ENCODE results near the gene ANAPC1. TPM values are rescaled to one million over a fixed set of nuclear protein-coding genes. Genes with fewer than 3 reads are reported as not detected.
"Not testable (repeated sequence)": the region's sequence is repeated elsewhere in the genome, so short reads cannot be mapped to it uniquely, and the experiment has no call there.

Gene ANAPC1
- total and polyA plus RNA-seq, 2 donors (not counting 1 experiment from before 2014, with no cell fraction given), result 16.4 to 69.3 TPM

GRCh38 chr2:111912547-111912946, 28.6 kb upstream of the ANAPC1 start:
- ATAC-seq (ENCODE audit: low read depth), result no peak
- Histone ChIP-seq H3K4me3 (ENCODE audit: control extremely low read depth in 1 of 5, extremely low read depth in 1 of 5, insufficient read depth in 1 of 5, low read depth in 2 of 5, low read length in 4 of 5) (no peak overlapping the region), H3K4me2 (replicated peaks; ENCODE audit: low read depth, low read length, poor library complexity, severe bottlenecking) (no peak overlapping the region), H3K79me2 (ENCODE audit: control insufficient read depth, insufficient read depth, low read length) (no peaks in the 10 kb centered on the region), H3K36me3 (replicated peaks in 1 of 2; ENCODE audit: control extremely low read depth in 1 of 2, control insufficient read depth in 1 of 2, extremely low read depth in 1 of 2, insufficient read depth in 2 of 2, low read length in 1 of 2) (no peaks in the 10 kb centered on the region), H3K27ac (ENCODE audit: low read length in 2 of 2) (no peak overlapping the region), H3K27me3 (replicated peaks in 1 of 4; ENCODE audit: control extremely low read depth in 1 of 4, control insufficient read depth in 3 of 4, insufficient read depth in 4 of 4, low read length in 3 of 4) (no peaks in the 10 kb centered on the region), H3K9me3 (ENCODE audit: control extremely low read depth in 1 of 3, control insufficient read depth in 2 of 3, insufficient read depth in 1 of 3, low read length in 2 of 3) (no peaks in the 10 kb centered on the region), H3K9ac (ENCODE audit: low read length) (no peak overlapping the region), H2AFZ (ENCODE audit: insufficient read depth, low read depth, low read length, poor library complexity, severe bottlenecking) (no peak overlapping the region), H4K20me1 (ENCODE audit: control insufficient read depth, insufficient read depth, low read length, poor library complexity, severe bottlenecking) (no peaks in the 10 kb centered on the region), H3K4me1 (ENCODE audit: control insufficient read depth in 2 of 2, insufficient read depth in 2 of 2, low read length in 2 of 2) (no peaks in the 10 kb centered on the region)
- no peak overlapping the region for H3K4me3 Mint-ChIP-seq
- no peaks in the 10 kb centered on the region for H3K4me1 Mint-ChIP-seq
- TF ChIP-seq, protein P1, sequence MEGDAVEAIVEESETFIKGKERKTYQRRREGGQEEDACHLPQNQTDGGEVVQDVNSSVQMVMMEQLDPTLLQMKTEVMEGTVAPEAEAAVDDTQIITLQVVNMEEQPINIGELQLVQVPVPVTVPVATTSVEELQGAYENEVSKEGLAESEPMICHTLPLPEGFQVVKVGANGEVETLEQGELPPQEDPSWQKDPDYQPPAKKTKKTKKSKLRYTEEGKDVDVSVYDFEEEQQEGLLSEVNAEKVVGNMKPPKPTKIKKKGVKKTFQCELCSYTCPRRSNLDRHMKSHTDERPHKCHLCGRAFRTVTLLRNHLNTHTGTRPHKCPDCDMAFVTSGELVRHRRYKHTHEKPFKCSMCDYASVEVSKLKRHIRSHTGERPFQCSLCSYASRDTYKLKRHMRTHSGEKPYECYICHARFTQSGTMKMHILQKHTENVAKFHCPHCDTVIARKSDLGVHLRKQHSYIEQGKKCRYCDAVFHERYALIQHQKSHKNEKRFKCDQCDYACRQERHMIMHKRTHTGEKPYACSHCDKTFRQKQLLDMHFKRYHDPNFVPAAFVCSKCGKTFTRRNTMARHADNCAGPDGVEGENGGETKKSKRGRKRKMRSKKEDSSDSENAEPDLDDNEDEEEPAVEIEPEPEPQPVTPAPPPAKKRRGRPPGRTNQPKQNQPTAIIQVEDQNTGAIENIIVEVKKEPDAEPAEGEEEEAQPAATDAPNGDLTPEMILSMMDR (IDR thresholded peaks at IDR 0.05), result no peak
- TF ChIP-seq EZH2 (IDR thresholded peaks at IDR 0.05; ENCODE audit: borderline replicate concordance, insufficient read depth, low read depth, low read length, poor library complexity, severe bottlenecking), result no peak
- CTCF ChIA-PET, result no interaction called here
- no CpG with 5 or more reads among the region's 2 CpGs for WGBS (ENCODE audit: insufficient coverage)
- intact Hi-C loops (cut with micrococcal nuclease), result no loop called here
- DNase-seq, result no peak
- H3K27ac Mint-ChIP-seq, result no peak overlapping the region
- POLR2A ChIA-PET, result no interaction called here
- no peaks in the 10 kb centered on the region for H3K27me3 Mint-ChIP-seq
- no peaks in the 10 kb centered on the region for H3K9me3 Mint-ChIP-seq (ENCODE audit: insufficient read depth)

DNA sequence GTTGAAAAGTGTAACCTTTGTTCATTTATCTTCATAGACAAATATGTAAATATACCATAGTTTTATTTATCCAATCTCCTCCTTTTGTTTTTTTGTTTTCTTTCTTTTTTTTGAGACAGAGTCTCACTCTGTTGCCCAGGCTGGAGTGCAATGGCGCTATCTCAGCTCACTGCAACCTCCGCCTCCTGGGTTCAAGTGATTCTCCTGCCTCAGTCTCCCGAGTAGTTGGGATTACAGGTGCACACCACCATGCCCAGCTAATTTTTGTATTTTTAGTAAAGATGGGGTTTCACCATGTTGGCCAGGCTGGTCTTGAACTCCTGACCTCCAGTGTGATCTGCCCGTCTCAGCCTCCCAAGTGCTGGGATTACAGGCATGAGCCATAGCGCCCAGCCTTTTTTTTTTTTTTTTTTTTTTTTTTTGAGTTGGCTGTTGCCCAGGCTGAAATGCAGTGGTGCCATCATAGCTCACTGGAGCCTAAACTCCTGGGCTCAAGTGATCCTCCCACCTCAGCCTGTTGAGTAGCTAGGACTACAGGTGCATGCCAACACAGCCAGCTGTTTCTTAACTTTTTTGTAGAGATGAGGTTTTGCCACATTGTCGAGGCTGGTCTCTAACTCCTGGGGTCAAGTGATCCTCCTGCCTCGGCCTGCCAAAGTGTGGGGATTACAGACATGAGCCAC, 27.4 kb upstream of the ANAPC1 start:
- H3K4me2 ChIP-seq (replicated peaks; ENCODE audit: low read depth, low read length, poor library complexity, severe bottlenecking); POLR2A ChIA-PET; H3K27ac ChIP-seq (ENCODE audit: low read length in 2 of 2); H3K27me3 Mint-ChIP-seq; H3K27ac Mint-ChIP-seq; H3K9ac ChIP-seq (ENCODE audit: low read length); H3K4me3 ChIP-seq (ENCODE audit: control extremely low read depth in 1 of 5, extremely low read depth in 1 of 5, insufficient read depth in 1 of 5, low read depth in 2 of 5, low read length in 4 of 5); DNase-seq; ATAC-seq (ENCODE audit: low read depth); H3K36me3 ChIP-seq (replicated peaks in 1 of 2; ENCODE audit: control extremely low read depth in 1 of 2, control insufficient read depth in 1 of 2, extremely low read depth in 1 of 2, insufficient read depth in 2 of 2, low read length in 1 of 2); H3K4me1 Mint-ChIP-seq; intact Hi-C loops (cut with micrococcal nuclease); H3K9me3 Mint-ChIP-seq (ENCODE audit: insufficient read depth); H4K20me1 ChIP-seq (ENCODE audit: control insufficient read depth, insufficient read depth, low read length, poor library complexity, severe bottlenecking); H3K4me1 ChIP-seq (ENCODE audit: control insufficient read depth in 2 of 2, insufficient read depth in 2 of 2, low read length in 2 of 2); H3K79me2 ChIP-seq (ENCODE audit: control insufficient read depth, insufficient read depth, low read length); H3K4me3 Mint-ChIP-seq; H3K27me3 ChIP-seq (replicated peaks in 1 of 4; ENCODE audit: control extremely low read depth in 1 of 4, control insufficient read depth in 3 of 4, insufficient read depth in 4 of 4, low read length in 3 of 4); H2AFZ ChIP-seq (ENCODE audit: insufficient read depth, low read depth, low read length, poor library complexity, severe bottlenecking); H3K9me3 ChIP-seq (ENCODE audit: control extremely low read depth in 1 of 3, control insufficient read depth in 2 of 3, insufficient read depth in 1 of 3, low read length in 2 of 3): not testable (repeated sequence)
- WGBS (ENCODE audit: insufficient coverage), result 85% methylated on average over 2 of the region's 7 CpGs
- CTCF ChIA-PET, result interaction anchor here (0.7 kb wide), 1 partner anchor 692 kb away, joined by 3 read pairs; no protein-coding TSS in a partner anchor
